ENCODE measurements around the gene CNN2. TPM values are rescaled to one million over a fixed set of nuclear protein-coding genes. Genes with fewer than 3 reads are reported as not detected.

The CNN2 gene
- total RNA-seq, 1 experiment from 2014 or later = 97.9 TPM

DNA sequence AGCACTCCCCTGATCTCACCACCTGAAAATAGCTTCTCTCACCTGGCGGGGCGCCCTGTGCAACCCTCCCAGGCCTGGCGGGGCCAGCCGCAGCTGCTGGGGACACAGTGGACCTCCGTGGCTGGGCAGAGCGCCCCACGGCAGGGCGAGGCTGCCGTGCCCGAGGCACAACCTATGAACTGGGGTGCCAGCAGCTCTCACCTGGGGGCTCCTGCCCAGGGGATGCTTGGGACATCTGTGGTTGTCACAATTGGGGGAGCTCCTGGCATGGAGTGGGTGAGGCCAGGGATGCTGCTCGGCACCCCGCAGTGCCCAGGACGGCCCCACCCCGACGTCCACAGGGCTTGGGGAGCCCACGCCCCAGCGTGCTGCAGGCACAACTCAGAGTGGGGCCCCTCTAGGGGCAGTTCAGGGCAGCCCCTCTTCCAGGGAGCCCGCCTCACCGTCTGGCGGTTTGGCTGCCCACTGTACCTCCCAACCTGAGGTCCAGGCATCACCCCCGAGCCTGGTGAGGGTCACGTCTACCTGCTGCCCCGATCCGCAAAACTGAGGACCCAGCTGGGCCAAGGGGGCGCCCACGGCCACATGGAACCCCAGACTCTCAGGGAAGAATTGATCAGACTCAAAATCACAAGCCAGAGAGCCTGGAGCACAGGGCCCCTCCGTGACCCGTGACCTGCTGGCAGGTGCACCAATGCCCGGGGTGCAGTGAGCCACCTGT is 11.2 kb upstream of the CNN2 start:
- no peaks in the 10 kb centered on the region for H3F3A ChIP-seq (ENCODE audit: low read length, unreplicated experiment)
- TF ChIP-seq EZH2 (IDR thresholded peaks at IDR 0.05; ENCODE audit: low read length, unreplicated experiment) (no peak), EZH2phosphoT487 (IDR thresholded peaks at IDR 0.05; ENCODE audit: borderline replicate concordance, low read length) (no peak)
- TF ChIP-seq, protein P1, sequence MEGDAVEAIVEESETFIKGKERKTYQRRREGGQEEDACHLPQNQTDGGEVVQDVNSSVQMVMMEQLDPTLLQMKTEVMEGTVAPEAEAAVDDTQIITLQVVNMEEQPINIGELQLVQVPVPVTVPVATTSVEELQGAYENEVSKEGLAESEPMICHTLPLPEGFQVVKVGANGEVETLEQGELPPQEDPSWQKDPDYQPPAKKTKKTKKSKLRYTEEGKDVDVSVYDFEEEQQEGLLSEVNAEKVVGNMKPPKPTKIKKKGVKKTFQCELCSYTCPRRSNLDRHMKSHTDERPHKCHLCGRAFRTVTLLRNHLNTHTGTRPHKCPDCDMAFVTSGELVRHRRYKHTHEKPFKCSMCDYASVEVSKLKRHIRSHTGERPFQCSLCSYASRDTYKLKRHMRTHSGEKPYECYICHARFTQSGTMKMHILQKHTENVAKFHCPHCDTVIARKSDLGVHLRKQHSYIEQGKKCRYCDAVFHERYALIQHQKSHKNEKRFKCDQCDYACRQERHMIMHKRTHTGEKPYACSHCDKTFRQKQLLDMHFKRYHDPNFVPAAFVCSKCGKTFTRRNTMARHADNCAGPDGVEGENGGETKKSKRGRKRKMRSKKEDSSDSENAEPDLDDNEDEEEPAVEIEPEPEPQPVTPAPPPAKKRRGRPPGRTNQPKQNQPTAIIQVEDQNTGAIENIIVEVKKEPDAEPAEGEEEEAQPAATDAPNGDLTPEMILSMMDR (conservative IDR thresholded peaks at IDR 0.05; ENCODE audit: low read depth, low read length) = no peak
- H4K20me1 ChIP-seq (ENCODE audit: low read length) = peaks cover 50% of the 10 kb centered on the region
- no peaks in the 10 kb centered on the region for H3K36me3 ChIP-seq (ENCODE audit: low read depth, low read length)
- H3K4me3 ChIP-seq (ENCODE audit: low read length) = no peak overlapping the region
- ATAC-seq (no peak), DNase-seq (no peak)
- no peaks in the 10 kb centered on the region for H3K9me2 ChIP-seq (replicated peaks; ENCODE audit: low read length)
- H3K9ac ChIP-seq (ENCODE audit: low read length) = no peak overlapping the region
- H3K9me3 ChIP-seq (ENCODE audit: low read length) = no peaks in the 10 kb centered on the region
- peaks cover 22% of the 10 kb centered on the region for H3K4me1 ChIP-seq (ENCODE audit: insufficient read depth, low read length)
- ChIA-PET POLR2A (ENCODE audit: unreplicated experiment) (no interaction called here), CTCF (no interaction called here)
- no peak overlapping the region for H3K27ac ChIP-seq (ENCODE audit: low read length)
- no peak overlapping the region for H3K4me2 ChIP-seq (ENCODE audit: low read length)
- H2AFZ ChIP-seq (ENCODE audit: low read length) = no peak overlapping the region
- BruUV-seq (replicated peaks) = no TSS peak
- no peaks in the 10 kb centered on the region for H3K27me3 ChIP-seq (ENCODE audit: low read length)
- H3K79me2 ChIP-seq (ENCODE audit: low read length) = peaks cover 62% of the 10 kb centered on the region
- intact Hi-C loops (cut with micrococcal nuclease) = no loop called here

- peaks cover 22% of the 10 kb centered on the region for H3K4me1 ChIP-seq (ENCODE audit: insufficient read depth, low read length)
- CTCF ChIA-PET = no interaction called here
- POLR2A ChIA-PET (ENCODE audit: unreplicated experiment) = interaction anchor here (1.0 kb wide), 1 partner anchor 253 kb away, joined by 6 read pairs; the partner anchor contains the start of gene CIRBP
- no TSS peak for BruUV-seq (replicated peaks)
- H3K79me2 ChIP-seq (ENCODE audit: low read length) = peaks cover 69% of the 10 kb centered on the region
- H3K27me3 ChIP-seq (ENCODE audit: low read length) = no peaks in the 10 kb centered on the region
- peaks cover 50% of the 10 kb centered on the region for H4K20me1 ChIP-seq (ENCODE audit: low read length)
- H3K36me3 ChIP-seq (ENCODE audit: low read depth, low read length) = no peaks in the 10 kb centered on the region
- H3K4me3 ChIP-seq (ENCODE audit: low read length) = no peak overlapping the region
- H3K9ac ChIP-seq (ENCODE audit: low read length) = no peak overlapping the region
- H3K9me2 ChIP-seq (replicated peaks; ENCODE audit: low read length) = no peaks in the 10 kb centered on the region
- ATAC-seq = no peak
- peak overlapping the region; percentile 97; the same call in 1 of the 2 replicates for H3K4me2 ChIP-seq (ENCODE audit: low read length)
- peak overlapping the region; percentile 37 for H3K27ac ChIP-seq (ENCODE audit: low read length)
- H3F3A ChIP-seq (ENCODE audit: low read length, unreplicated experiment) = no peaks in the 10 kb centered on the region
- H3K9me3 ChIP-seq (ENCODE audit: low read length) = no peaks in the 10 kb centered on the region
- TF ChIP-seq EZH2 (IDR thresholded peaks at IDR 0.05; ENCODE audit: low read length, unreplicated experiment) = no peak
- TF ChIP-seq, protein P1 (conservative IDR thresholded peaks at IDR 0.05; ENCODE audit: low read depth, low read length) = no peak
- DNase-seq = no peak
- intact Hi-C loops (cut with micrococcal nuclease) = no loop called here
- no peak overlapping the region for H2AFZ ChIP-seq (ENCODE audit: low read length)
Measured at GRCh38 chr19:1015782-1016646, 10.4 kb upstream of the CNN2 start.
